GM12878 (cell line): ENCODE data around the gene PPM1E. TPM values are rescaled to one million over a fixed set of nuclear protein-coding genes. Genes with fewer than 3 reads are reported as not detected.

Source experiments
- ATAC-seq: fragments of 200-7000 bp; cut with Tn5 transposase; 3 replicates; pipeline ENCODE4 v1.9.1; 2020; ENCODE audit warnings: mild to moderate bottlenecking, moderate library complexity
- BruUV-seq: library from RNA; stranded (reverse); fragments of 400-500 nt; replicated peaks from 2 replicates; lab custom pipeline; 2021; lab: Mats Ljungman, UMichigan
- CTCF ChIA-PET: fragments of 300-600 bp; sonication (Branson Sonifier 250); formaldehyde crosslinking; extraction: SDS; loops from one replicate; lab custom pipeline; 2021; ENCODE audit warnings: inconsistent platforms; lab: Yijun Ruan, JAX
- POLR2A ChIA-PET: fragments of 350-600 bp; formaldehyde crosslinking; extraction: SDS; loops from one replicate; lab custom pipeline; 2021; ENCODE audit warnings: inconsistent platforms; lab: Charles Lee
- RAD21 ChIA-PET: fragments of 300-600 bp; sonication (Branson Sonifier 250); formaldehyde crosslinking; loops from one replicate; lab custom pipeline; 2023; ENCODE audit warnings: antibody characterized with exemption; ENCODE audit not compliant: unreplicated experiment; lab: Charles Lee
- SMC1A ChIA-PET: fragments of 300-600 bp; sonication (Branson Sonifier 250); formaldehyde crosslinking; loops from one replicate; lab custom pipeline; 2023; ENCODE audit not compliant: unreplicated experiment, uncharacterized antibody; lab: Charles Lee
- DNase-seq: peaks from one replicate; pipeline ENCODE4 v3.0.0-alpha.2; 2011; ENCODE audit warnings: low read depth, low spot score
- FAIRE-seq: peaks from 3 replicates; lab custom pipeline; 2011; peaks lifted over from hg19 to GRCh38; lab: Jason Lieb, UNC
- H2AFZ ChIP-seq: 2 replicates; pipeline ENCODE4 v1.6.0; 2011; ENCODE audit warnings: low read depth, low read length, control low read depth; ENCODE audit not compliant: control insufficient read depth
- H3K27ac ChIP-seq: 2 replicates; pipeline ENCODE4 v1.5.1; 2011; ENCODE audit warnings: control low read depth; ENCODE audit not compliant: control insufficient read depth, insufficient read depth
- H3K27me3 ChIP-seq, 2 experiments: replicated peaks in 1 of 2; 2 replicates each; pipeline versions ENCODE4 v1.6.0 to v1.6.1; 2011; ENCODE audit warnings: low read length in 1 of 2; ENCODE audit not compliant: control insufficient read depth in 2 of 2, insufficient read depth in 2 of 2
- H3K36me3 ChIP-seq, 2 experiments: 2 replicates each; pipeline ENCODE4 v1.5.1; 2011; ENCODE audit warnings: low read length in 1 of 2; ENCODE audit not compliant: control insufficient read depth in 2 of 2, insufficient read depth in 2 of 2
- H3K4me1 ChIP-seq: 2 replicates; pipeline ENCODE4 v1.6.1; 2011; ENCODE audit warnings: mild to moderate bottlenecking, low read length, moderate library complexity, mixed read lengths; ENCODE audit not compliant: control insufficient read depth, insufficient read depth
- H3K4me2 ChIP-seq: 2 replicates; pipeline ENCODE4 v1.6.0; 2011; ENCODE audit warnings: control low read depth; ENCODE audit not compliant: control insufficient read depth, insufficient read depth
- H3K4me3 ChIP-seq: fragments of 200-600 bp; sonication (generic); 2 replicates; pipeline ENCODE4 v1.5.1; 2016
- H3K79me2 ChIP-seq: 2 replicates; pipeline ENCODE4 v1.6.0; 2011; ENCODE audit warnings: low read length; ENCODE audit not compliant: control insufficient read depth, insufficient read depth
- H3K9ac ChIP-seq: 2 replicates; pipeline ENCODE4 v1.8.0; 2011; ENCODE audit warnings: low read length, control low read depth, mixed read lengths; ENCODE audit not compliant: control insufficient read depth, insufficient read depth
- H3K9me3 ChIP-seq: replicated peaks from 3 replicates; pipeline ENCODE4 v1.5.1; 2011; ENCODE audit warnings: mild to moderate bottlenecking, low read length; ENCODE audit not compliant: control insufficient read depth, insufficient read depth
- H4K20me1 ChIP-seq: 2 replicates; pipeline ENCODE4 v1.6.0; 2011; ENCODE audit not compliant: control insufficient read depth, insufficient read depth
- GATAD2B ChIP-seq: fragments of 450-650 bp; conservative IDR thresholded peaks from 2 replicates; pipeline ENCODE4 v1.6.1; 2017; ENCODE audit warnings: low read depth, mild to moderate bottlenecking, moderate library complexity
- IRF4 ChIP-seq: IDR thresholded peaks from 2 replicates; pipeline ENCODE4 v1.6.1; 2011; ENCODE audit warnings: low read depth, low read length
- SIN3A ChIP-seq: IDR thresholded peaks from 2 replicates; pipeline ENCODE4 v1.6.1; 2012; ENCODE audit warnings: low read depth, low read length, improper control_type of control experiment
- SMAD5 ChIP-seq: IDR thresholded peaks from 2 replicates; pipeline ENCODE4 v1.6.1; 2016; ENCODE audit warnings: antibody characterized with exemption, low read depth
- TCF7 ChIP-seq: IDR thresholded peaks from 2 replicates; pipeline ENCODE4 v1.6.1; 2014; ENCODE audit warnings: antibody characterized with exemption, borderline replicate concordance
- WGBS: methylation state at CpG from one replicate; pipeline ENCODE4 v1.1.6; 2016; ENCODE audit warnings: low lambda C conversion rate; ENCODE audit not compliant: insufficient replicate concordance, insufficient coverage; ENCODE audit errors: missing lambda C conversion rate; 5-methylcytosine and 5-hydroxymethylcytosine counted together
- in situ Hi-C: fragments of 300-500 bp; cut with MboI; formaldehyde crosslinking; loops from 9 replicates; pipeline ENCODE4 v1.14.3; 2018; ENCODE audit warnings: mixed read lengths
- intact Hi-C: fragments of 100-400 bp; cut with micrococcal nuclease; formaldehyde crosslinking; loops from one replicate; pipeline ENCODE4 v1.14.2; 2022; ENCODE audit not compliant: unreplicated experiment
- polyA plus RNA-seq, 11 experiments: library from polyadenylated mRNA; depleted of rRNA in 4 of 11; unstranded in 6 of 11; stranded (reverse) in 5 of 11; fragments of >200 nt; fragmentation: Nextera tagmentation in 4 of 11; fragmentation: Illumina TruSeq in 1 of 11; extraction: Ambion mirVana in 4 of 11; extraction: Trizol in 1 of 11; gene quantifications; 1 replicate in 1 of 11; 2 replicates in 10 of 11; pipeline versions ENCODE4 v1.2.1 to v1.2.3, GENCODE V29; 2011 to 2016; ENCODE audit warnings: inconsistent platforms in 2 of 11, missing spikeins in 2 of 11, low read depth in 1 of 11
- total RNA-seq, 4 experiments: library from RNA; depleted of rRNA in 3 of 4; stranded (reverse); fragments of >200 nt in 3 of 4; fragmentation: Illumina TruSeq in 1 of 4; extraction: Trizol in 1 of 4; gene quantifications; 2 replicates each; pipeline versions ENCODE4 v1.2.1 to v1.2.3, GENCODE V29; 2013 to 2021
- TF ChIP-seq, protein P1 (sequence below): fragments of 450-650 bp; IDR thresholded peaks from 2 replicates; pipeline ENCODE4 v1.6.1; 2017; ENCODE audit warnings: mild to moderate bottlenecking, moderate library complexity
- TF ChIP-seq, protein P2 (sequence below): fragments of 450-650 bp; IDR thresholded peaks from 2 replicates; pipeline ENCODE4 v1.6.1; 2016; ENCODE audit warnings: mild to moderate bottlenecking, moderate library complexity, borderline replicate concordance
- TF ChIP-seq, protein P3 (sequence below): IDR thresholded peaks from 2 replicates; pipeline ENCODE4 v1.6.1; 2011; ENCODE audit warnings: borderline replicate concordance, low read depth, mild to moderate bottlenecking, moderate library complexity, mixed read lengths, low read length; ENCODE audit not compliant: insufficient read depth; ENCODE audit errors: extremely low read length
- TF ChIP-seq, protein P4 (sequence below): fragments of 450-650 bp; IDR thresholded peaks from 2 replicates; pipeline ENCODE4 v1.6.1; 2017; ENCODE audit warnings: borderline replicate concordance

Gene PPM1E
- total and polyA plus RNA-seq, 10 of the 15 experiments (the other 5 are each of a cell fraction or from before 2014, with no cell fraction given): 0.07 to 0.28 (median 0.16) TPM

DNA sequence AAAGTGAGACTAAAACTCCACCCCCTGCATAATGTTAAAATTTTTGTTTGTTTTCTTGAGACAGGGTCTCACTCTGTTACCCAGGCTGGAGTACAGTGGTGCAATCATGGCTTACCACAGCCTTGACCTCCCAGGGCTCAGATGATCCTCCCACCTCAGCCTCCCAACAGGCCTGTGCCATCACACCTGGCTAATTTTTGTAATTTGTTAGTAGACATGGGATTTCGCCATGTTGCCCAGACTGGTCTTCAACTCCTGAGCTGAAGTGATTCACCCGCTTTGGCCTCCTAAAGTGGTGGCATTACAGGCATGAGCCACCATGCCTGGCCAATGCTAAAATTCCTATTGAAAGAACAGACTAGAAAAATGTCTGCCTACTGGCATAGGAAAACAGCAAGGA lies 247.2 kb downstream of the PPM1E start:
- Histone ChIP-seq H4K20me1 (no peaks in the 10 kb centered on the region), H3K4me2 (no peak overlapping the region), H3K36me3 (0 out of 4 replicates have a peak, but pooled peaks cover 0 to 2% of the 10 kb centered on the region in 2 experiments), H3K27me3 (no peaks in the 10 kb centered on the region), H3K27ac (peak overlapping the region; percentile 87; the same call in 1 of the 2 replicates), H3K9me3 (no peaks in the 10 kb centered on the region), H3K9ac (no peak overlapping the region), H2AFZ (no peak overlapping the region), H3K79me2 (no peaks in the 10 kb centered on the region; the same call in 1 of the 2 replicates), H3K4me1 (peaks cover 18% of the 10 kb centered on the region), H3K4me3 (no peak overlapping the region)
- ChIA-PET RAD21 (interaction anchor here (0.8 to 5.0 kb wide), 9 partner anchors 10 to 484 kb away, joined by 3 to 71 read pairs (median 11); no protein-coding TSS in a partner anchor), CTCF (interaction anchor here (0.8 to 6.6 kb wide), 14 partner anchors 8 to 484 kb away, joined by 3 to 110 read pairs (median 8); no protein-coding TSS in a partner anchor), POLR2A (interaction anchor here (0.7 to 1.4 kb wide), 4 partner anchors 32 to 680 kb away, joined by 3 to 6 read pairs (median 4); no protein-coding TSS in a partner anchor), SMC1A (interaction anchor here (0.6 to 6.0 kb wide), 17 partner anchors 11 to 484 kb away, joined by 3 to 62 read pairs (median 8); no protein-coding TSS in a partner anchor)
- no peak for FAIRE-seq
- TF ChIP-seq SMAD5 (no peak), IRF4 (no peak), GATAD2B (no peak), TCF7 (no peak), SIN3A (no peak)
- TF ChIP-seq, protein P1, sequence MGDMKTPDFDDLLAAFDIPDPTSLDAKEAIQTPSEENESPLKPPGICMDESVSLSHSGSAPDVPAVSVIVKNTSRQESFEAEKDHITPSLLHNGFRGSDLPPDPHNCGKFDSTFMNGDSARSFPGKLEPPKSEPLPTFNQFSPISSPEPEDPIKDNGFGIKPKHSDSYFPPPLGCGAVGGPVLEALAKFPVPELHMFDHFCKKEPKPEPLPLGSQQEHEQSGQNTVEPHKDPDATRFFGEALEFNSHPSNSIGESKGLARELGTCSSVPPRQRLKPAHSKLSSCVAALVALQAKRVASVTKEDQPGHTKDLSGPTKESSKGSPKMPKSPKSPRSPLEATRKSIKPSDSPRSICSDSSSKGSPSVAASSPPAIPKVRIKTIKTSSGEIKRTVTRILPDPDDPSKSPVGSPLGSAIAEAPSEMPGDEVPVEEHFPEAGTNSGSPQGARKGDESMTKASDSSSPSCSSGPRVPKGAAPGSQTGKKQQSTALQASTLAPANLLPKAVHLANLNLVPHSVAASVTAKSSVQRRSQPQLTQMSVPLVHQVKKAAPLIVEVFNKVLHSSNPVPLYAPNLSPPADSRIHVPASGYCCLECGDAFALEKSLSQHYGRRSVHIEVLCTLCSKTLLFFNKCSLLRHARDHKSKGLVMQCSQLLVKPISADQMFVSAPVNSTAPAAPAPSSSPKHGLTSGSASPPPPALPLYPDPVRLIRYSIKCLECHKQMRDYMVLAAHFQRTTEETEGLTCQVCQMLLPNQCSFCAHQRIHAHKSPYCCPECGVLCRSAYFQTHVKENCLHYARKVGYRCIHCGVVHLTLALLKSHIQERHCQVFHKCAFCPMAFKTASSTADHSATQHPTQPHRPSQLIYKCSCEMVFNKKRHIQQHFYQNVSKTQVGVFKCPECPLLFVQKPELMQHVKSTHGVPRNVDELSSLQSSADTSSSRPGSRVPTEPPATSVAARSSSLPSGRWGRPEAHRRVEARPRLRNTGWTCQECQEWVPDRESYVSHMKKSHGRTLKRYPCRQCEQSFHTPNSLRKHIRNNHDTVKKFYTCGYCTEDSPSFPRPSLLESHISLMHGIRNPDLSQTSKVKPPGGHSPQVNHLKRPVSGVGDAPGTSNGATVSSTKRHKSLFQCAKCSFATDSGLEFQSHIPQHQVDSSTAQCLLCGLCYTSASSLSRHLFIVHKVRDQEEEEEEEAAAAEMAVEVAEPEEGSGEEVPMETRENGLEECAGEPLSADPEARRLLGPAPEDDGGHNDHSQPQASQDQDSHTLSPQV: no peak
- TF ChIP-seq, protein P2, sequence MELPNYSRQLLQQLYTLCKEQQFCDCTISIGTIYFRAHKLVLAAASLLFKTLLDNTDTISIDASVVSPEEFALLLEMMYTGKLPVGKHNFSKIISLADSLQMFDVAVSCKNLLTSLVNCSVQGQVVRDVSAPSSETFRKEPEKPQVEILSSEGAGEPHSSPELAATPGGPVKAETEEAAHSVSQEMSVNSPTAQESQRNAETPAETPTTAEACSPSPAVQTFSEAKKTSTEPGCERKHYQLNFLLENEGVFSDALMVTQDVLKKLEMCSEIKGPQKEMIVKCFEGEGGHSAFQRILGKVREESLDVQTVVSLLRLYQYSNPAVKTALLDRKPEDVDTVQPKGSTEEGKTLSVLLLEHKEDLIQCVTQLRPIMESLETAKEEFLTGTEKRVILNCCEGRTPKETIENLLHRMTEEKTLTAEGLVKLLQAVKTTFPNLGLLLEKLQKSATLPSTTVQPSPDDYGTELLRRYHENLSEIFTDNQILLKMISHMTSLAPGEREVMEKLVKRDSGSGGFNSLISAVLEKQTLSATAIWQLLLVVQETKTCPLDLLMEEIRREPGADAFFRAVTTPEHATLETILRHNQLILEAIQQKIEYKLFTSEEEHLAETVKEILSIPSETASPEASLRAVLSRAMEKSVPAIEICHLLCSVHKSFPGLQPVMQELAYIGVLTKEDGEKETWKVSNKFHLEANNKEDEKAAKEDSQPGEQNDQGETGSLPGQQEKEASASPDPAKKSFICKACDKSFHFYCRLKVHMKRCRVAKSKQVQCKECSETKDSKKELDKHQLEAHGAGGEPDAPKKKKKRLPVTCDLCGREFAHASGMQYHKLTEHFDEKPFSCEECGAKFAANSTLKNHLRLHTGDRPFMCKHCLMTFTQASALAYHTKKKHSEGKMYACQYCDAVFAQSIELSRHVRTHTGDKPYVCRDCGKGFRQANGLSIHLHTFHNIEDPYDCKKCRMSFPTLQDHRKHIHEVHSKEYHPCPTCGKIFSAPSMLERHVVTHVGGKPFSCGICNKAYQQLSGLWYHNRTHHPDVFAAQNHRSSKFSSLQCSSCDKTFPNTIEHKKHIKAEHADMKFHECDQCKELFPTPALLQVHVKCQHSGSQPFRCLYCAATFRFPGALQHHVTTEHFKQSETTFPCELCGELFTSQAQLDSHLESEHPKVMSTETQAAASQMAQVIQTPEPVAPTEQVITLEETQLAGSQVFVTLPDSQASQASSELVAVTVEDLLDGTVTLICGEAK: no peak
- TF ChIP-seq, protein P3, sequence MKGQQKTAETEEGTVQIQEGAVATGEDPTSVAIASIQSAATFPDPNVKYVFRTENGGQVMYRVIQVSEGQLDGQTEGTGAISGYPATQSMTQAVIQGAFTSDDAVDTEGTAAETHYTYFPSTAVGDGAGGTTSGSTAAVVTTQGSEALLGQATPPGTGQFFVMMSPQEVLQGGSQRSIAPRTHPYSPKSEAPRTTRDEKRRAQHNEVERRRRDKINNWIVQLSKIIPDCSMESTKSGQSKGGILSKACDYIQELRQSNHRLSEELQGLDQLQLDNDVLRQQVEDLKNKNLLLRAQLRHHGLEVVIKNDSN: no peak
- TF ChIP-seq, protein P4, sequence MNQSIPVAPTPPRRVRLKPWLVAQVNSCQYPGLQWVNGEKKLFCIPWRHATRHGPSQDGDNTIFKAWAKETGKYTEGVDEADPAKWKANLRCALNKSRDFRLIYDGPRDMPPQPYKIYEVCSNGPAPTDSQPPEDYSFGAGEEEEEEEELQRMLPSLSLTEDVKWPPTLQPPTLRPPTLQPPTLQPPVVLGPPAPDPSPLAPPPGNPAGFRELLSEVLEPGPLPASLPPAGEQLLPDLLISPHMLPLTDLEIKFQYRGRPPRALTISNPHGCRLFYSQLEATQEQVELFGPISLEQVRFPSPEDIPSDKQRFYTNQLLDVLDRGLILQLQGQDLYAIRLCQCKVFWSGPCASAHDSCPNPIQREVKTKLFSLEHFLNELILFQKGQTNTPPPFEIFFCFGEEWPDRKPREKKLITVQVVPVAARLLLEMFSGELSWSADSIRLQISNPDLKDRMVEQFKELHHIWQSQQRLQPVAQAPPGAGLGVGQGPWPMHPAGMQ: no peak
- in situ Hi-C loops (no loop called here), intact Hi-C loops (no loop called here)
- BruUV-seq: no TSS peak
- no peak for DNase-seq
- 94% methylated on average over 2 of the region's 2 CpGs for WGBS
- no peak for ATAC-seq
